ENCODE data around the gene LARP6. TPM values are rescaled to one million over a fixed set of nuclear protein-coding genes. Genes with fewer than 3 reads are reported as not detected.
A peak's percentile ranks its signal among the peaks of the same experiment; 100 is the strongest.
"Not testable (repeated sequence)": the region's sequence is repeated elsewhere in the genome, so short reads cannot be mapped to it uniquely, and the experiment has no call there.

LARP6 gene
- total RNA-seq, 2 donors from 2014 or later: 20.0 to 44.2 TPM

DNA sequence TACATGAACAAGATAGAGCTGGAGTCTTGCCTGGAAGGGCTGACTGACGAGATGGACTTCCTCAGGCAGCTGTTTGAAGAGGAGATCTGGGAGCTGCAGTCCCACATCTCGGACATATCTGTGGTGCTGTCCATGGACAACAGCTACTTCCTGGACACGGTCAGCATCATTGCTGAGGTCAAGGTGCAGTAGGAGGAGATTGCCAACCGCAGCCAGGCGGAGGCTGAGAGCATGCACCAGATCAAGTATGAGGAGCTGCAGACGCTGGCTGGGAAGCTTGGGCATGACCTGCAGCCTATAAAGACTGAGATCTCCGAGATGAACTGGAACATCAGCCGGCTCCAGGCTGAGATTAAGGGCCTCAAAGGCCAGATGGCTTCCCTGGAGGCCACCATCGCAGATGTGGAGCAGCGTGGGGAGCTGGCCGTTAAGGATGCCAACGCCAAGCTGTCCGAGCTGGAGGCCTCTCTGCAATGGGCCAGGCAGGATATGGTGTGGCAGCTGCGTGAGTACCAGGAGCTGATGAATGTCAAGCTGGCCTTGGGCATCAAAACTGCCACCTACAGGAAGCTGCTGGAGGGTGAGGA, 5.5 kb upstream of the LARP6 start:
- no peak for TF ChIP-seq POLR2A (IDR thresholded peaks at IDR 0.05)
- TF ChIP-seq, protein P1, sequence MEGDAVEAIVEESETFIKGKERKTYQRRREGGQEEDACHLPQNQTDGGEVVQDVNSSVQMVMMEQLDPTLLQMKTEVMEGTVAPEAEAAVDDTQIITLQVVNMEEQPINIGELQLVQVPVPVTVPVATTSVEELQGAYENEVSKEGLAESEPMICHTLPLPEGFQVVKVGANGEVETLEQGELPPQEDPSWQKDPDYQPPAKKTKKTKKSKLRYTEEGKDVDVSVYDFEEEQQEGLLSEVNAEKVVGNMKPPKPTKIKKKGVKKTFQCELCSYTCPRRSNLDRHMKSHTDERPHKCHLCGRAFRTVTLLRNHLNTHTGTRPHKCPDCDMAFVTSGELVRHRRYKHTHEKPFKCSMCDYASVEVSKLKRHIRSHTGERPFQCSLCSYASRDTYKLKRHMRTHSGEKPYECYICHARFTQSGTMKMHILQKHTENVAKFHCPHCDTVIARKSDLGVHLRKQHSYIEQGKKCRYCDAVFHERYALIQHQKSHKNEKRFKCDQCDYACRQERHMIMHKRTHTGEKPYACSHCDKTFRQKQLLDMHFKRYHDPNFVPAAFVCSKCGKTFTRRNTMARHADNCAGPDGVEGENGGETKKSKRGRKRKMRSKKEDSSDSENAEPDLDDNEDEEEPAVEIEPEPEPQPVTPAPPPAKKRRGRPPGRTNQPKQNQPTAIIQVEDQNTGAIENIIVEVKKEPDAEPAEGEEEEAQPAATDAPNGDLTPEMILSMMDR (IDR thresholded peaks at IDR 0.05): no peak
- Histone ChIP-seq H3K36me3 (replicated peaks in 1 of 2; ENCODE audit: insufficient read depth in 1 of 2, low read depth in 2 of 2) (no peaks in the 10 kb centered on the region), H3K27me3 (no peaks in the 10 kb centered on the region), H3K27ac (no peak overlapping the region), H3K9me3 (no peaks in the 10 kb centered on the region), H3K4me1 (peaks cover 11% of the 10 kb centered on the region), H3K4me3 (no peak overlapping the region)
- intact Hi-C loops (cut with DNase I): no loop called here
- WGBS, 2 donors: 77 to 83% methylated on average over 10 to 14 of the region's 14 CpGs
- DNase-seq: no peak
- no peak for ATAC-seq

DNA sequence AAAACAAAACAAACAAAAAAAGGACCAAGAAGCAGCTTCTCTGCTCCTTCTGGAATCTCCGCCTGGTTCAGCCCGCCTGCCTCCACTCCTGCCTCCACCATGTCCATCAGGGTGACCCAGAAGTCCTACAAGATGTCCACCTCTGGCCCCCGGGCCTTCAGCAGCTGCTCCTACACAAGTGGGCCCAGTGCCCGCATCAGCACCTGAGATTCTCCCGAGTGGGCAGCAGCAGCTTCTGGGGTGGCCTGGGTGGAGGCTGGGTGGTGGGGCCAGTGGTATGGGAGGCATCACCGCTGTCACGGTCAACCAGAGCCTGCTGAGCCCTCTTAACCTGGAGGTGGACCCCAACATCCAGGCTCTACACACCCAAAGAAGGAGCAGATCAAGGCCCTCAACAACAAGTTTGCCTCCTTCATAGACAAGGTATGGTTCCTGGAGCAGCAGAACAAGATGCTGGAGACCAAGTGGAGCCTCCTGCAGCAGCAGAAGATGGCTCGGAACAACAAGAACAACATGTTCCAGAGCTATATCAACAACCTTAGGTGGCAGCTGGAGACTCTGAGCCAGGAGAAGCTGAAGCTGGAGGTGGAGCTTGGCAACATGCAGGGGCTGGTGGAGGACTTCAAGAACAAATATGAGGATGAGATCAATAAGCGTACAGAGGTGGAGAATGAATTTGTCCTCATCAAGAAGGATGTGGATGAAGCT, 4.8 kb upstream of the LARP6 start:
- ATAC-seq; H3K9me3 ChIP-seq; H3K4me3 ChIP-seq; intact Hi-C loops (cut with DNase I); H3K27me3 ChIP-seq; H3K27ac ChIP-seq; H3K36me3 ChIP-seq (replicated peaks in 1 of 2; ENCODE audit: insufficient read depth in 1 of 2, low read depth in 2 of 2); DNase-seq: not testable (repeated sequence)
- WGBS, 2 donors: 78 to 82% methylated on average over 6 to 9 of the region's 9 CpGs
- H3K4me1 ChIP-seq: peaks cover 12% of the 10 kb centered on the region

DNA sequence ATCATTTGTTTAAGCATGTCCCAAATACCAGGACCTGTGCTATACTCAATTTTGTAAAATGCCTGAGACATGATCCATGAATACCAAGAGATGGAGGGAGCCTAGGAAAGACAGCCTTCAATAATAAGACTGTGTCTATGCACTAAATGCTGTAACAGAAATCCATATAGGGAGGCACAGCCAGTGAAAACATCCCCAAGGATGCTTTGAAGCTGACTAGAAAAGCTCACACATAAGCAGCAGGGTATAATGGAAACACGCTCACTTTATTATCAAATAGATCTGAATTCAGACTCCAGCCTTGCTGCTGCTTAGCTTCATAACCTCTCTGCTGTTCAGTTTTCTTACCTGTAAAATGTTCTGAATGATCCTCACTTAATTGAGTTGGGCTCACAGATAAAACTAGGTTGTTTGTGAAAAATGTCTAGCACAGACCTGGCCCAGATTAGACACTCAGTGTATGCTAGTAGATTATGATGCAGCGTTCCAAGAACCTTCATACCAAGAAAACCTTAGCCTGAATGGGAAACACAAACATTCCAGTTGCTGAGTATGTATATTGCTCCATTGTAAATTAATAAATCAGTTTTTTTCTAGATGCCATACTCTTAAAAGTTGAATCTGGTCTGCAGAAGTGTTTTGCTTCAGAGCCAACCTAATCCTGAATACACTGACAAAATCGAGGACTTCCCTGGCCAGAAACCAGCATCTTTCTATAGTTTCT, 3.8 kb upstream of the LARP6 start:
- Histone ChIP-seq H3K9me3 (no peaks in the 10 kb centered on the region), H3K27me3 (no peaks in the 10 kb centered on the region), H3K36me3 (replicated peaks in 1 of 2; ENCODE audit: insufficient read depth in 1 of 2, low read depth in 2 of 2) (no peaks in the 10 kb centered on the region), H3K27ac (peak overlapping the region in 1 of 4 donors; percentile 15), H3K4me3 (no peak overlapping the region), H3K4me1 (peaks cover 20% of the 10 kb centered on the region)
- 73 to 80% methylated on average over 3 of the region's 3 CpGs for WGBS, 2 donors
- DNase-seq (no peak), ATAC-seq (no peak)
- TF ChIP-seq, protein P1 (IDR thresholded peaks at IDR 0.05): no peak
- no peak for TF ChIP-seq POLR2A (IDR thresholded peaks at IDR 0.05)
- intact Hi-C loops (cut with DNase I): no loop called here

DNA sequence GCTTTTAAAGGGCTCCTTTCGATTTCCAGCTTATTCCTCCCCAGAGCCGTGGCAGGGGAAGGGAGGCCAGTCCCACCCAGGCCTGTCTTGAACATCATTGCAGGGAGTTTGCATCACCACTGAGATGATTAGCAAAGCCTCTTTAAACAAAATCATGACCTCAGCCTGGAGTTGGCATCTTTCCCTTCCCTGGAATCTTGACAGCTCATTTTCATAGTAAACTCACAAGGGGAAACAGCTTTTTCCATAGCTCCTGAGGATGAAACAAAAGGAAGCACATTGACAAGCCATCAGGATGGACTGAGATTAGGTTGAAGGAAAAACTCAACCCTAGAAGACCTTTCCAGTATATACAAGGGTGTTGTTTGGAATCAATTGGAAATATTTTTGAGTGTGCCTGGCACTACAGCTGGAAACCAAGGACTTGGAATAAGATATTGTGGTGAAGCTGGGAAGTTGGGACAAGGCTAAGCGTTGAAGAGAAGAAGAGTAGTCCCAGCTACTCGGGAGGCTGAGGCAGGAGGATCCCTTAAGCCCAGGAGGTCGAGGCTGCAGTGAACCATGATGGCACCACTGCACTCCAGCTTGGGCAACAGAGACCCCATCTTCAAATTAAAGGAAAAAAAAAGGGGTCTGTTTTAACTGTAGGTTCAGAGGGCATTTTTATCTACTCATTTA, 3.1 kb upstream of the LARP6 start:
- Histone ChIP-seq H3K4me3 (no peak overlapping the region), H3K9me3 (no peaks in the 10 kb centered on the region), H3K27me3 (no peaks in the 10 kb centered on the region), H3K4me1 (peaks cover 23% of the 10 kb centered on the region), H3K27ac (peak overlapping the region in 2 of 4 donors; percentile 15 to 46), H3K36me3 (replicated peaks in 1 of 2; ENCODE audit: insufficient read depth in 1 of 2, low read depth in 2 of 2) (no peaks in the 10 kb centered on the region)
- TF ChIP-seq, protein P1 (IDR thresholded peaks at IDR 0.05): no peak
- TF ChIP-seq POLR2A (IDR thresholded peaks at IDR 0.05): no peak
- intact Hi-C loops (cut with DNase I): no loop called here
- WGBS, 2 donors: 63 to 65% methylated on average over 5 of the region's 5 CpGs
- ATAC-seq (peak; percentile 37), DNase-seq (peak; percentile 41 to 67 (median 56))

Measured in body of pancreas (tissue), 4 donors.